Gastroesophageal sphincter (tissue), 4 donors: ENCODE measurements around the gene KCNC2. TPM values are rescaled to one million over a fixed set of nuclear protein-coding genes. Genes with fewer than 3 reads are reported as not detected.

Source experiments
- ATAC-seq: fragments of 150-250 bp; one replicate; pipeline ENCODE4 v1.9.1; 2016; ENCODE audit warnings: mild to moderate bottlenecking, moderate library complexity
- H3K27ac ChIP-seq, 4 donors: fragments of 200-600 bp; sonication (generic) in 3 of 4; 1 replicate in 3 of 4; 2 replicates in 1 of 4; pipeline ENCODE4 v1.5.1; 2016 to 2019
- H3K27me3 ChIP-seq: fragments of 200-600 bp; sonication (generic); one replicate; pipeline ENCODE4 v1.5.1; 2019
- H3K36me3 ChIP-seq, 2 donors: fragments of 200-600 bp; sonication (generic); one replicate each; pipeline ENCODE4 v1.5.1; 2019; ENCODE audit warnings: control low read depth in 1 of 2
- H3K4me1 ChIP-seq, 3 donors: fragments of 200-600 bp; sonication (generic); 1 replicate in 2 of 3; 2 replicates in 1 of 3; pipeline ENCODE4 v1.5.1; 2016 to 2019; ENCODE audit warnings: control low read depth in 2 of 3
- H3K4me3 ChIP-seq, 2 donors: fragments of 200-600 bp; sonication (generic); one replicate each; pipeline ENCODE4 v1.5.1; 2019; ENCODE audit warnings: mild to moderate bottlenecking in 1 of 2, moderate library complexity in 1 of 2
- H3K9me3 ChIP-seq, 3 donors: fragments of 200-600 bp; sonication (generic); one replicate each; pipeline ENCODE4 v1.5.1; 2017 to 2019; ENCODE audit warnings: control low read depth in 2 of 3
- CTCF ChIP-seq, 4 experiments: fragments of 200-600 bp in 2 of 4; fragments of 450-650 bp in 2 of 4; sonication (generic) in 1 of 4; IDR thresholded peaks; one replicate each; pipeline ENCODE4 v1.5.1; 2017 to 2019; ENCODE audit warnings: antibody characterized with exemption in 4 of 4, mild to moderate bottlenecking in 2 of 4, moderate library complexity in 2 of 4
- EP300 ChIP-seq: sonication (generic); formaldehyde crosslinking; IDR thresholded peaks from one replicate; pipeline ENCODE4 v1.6.1; 2017; ENCODE audit warnings: antibody characterized with exemption, mild to moderate bottlenecking
- POLR2A ChIP-seq, 2 donors: fragments of 450-650 bp; IDR thresholded peaks; one replicate each; pipeline ENCODE4 v1.6.1; 2017; ENCODE audit warnings: antibody characterized with exemption in 2 of 2, mild to moderate bottlenecking in 2 of 2, moderate library complexity in 1 of 2
- POLR2AphosphoS5 ChIP-seq: sonication (generic); formaldehyde crosslinking; IDR thresholded peaks from one replicate; pipeline ENCODE4 v1.6.1; 2017; ENCODE audit warnings: antibody characterized with exemption
- whole genome bisulfite sequencing, 2 donors: methylation state at CpG; one replicate each; pipeline ENCODE4 v1.1.5; 2018; ENCODE audit warnings: low coverage in 1 of 2; 5-methylcytosine and 5-hydroxymethylcytosine counted together
- total RNA-seq, 4 donors: library from RNA; depleted of rRNA; stranded (reverse); fragments of >200 nt; gene quantifications; one replicate each; pipeline ENCODE4 v1.1.0, GENCODE V29; 2016

KCNC2 gene
- total RNA-seq, 4 donors from 2014 or later = 0.12 TPM; not detected in 3

DNA sequence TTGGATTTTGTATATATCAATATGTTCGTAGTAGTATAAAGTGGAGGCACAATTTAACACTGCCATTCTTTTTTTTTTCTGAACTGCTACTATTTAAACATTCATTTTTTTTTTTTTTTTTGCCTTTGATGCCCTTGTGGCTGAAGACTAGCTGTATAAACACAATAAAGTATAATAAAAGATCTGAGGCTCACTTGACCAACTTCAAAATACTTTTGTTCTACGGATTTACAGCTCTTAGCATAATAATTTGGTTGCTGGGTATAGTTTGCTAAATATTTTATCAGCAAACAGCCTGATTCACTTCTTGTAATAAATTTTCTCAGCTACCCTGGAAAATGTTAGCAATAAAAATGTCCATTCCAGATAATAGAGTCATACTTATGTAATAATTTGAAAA lies 128.3 kb downstream of the KCNC2 start:
- ATAC-seq = no peak
- H3K27me3 ChIP-seq = no peaks in the 10 kb centered on the region
- WGBS, 2 donors = 30 to 38% methylated on average over 2 of the region's 2 CpGs
- H3K4me3 ChIP-seq = no peak overlapping the region
- H3K27ac ChIP-seq = no peak overlapping the region
- no peaks in the 10 kb centered on the region for H3K4me1 ChIP-seq
- no peaks in the 10 kb centered on the region for H3K9me3 ChIP-seq
- H3K36me3 ChIP-seq = no peaks in the 10 kb centered on the region
- TF ChIP-seq CTCF (IDR thresholded peaks at IDR 0.05) = no peak
- no peak for TF ChIP-seq EP300
- no peak for TF ChIP-seq POLR2AphosphoS5
- TF ChIP-seq POLR2A (IDR thresholded peaks at IDR 0.05) = no peak

- Histone ChIP-seq H3K36me3 (no peaks in the 10 kb centered on the region), H3K9me3 (no peaks in the 10 kb centered on the region), H3K4me3 (no peak overlapping the region), H3K27me3 (no peaks in the 10 kb centered on the region), H3K27ac (no peak overlapping the region), H3K4me1 (no peaks in the 10 kb centered on the region)
- 62% methylated on average over 4 of the region's 4 CpGs for WGBS, 2 donors
- no peak for ATAC-seq
- TF ChIP-seq POLR2AphosphoS5 = no peak
- no peak for TF ChIP-seq POLR2A (IDR thresholded peaks at IDR 0.05)
- no peak for TF ChIP-seq CTCF (IDR thresholded peaks at IDR 0.05)
- no peak for TF ChIP-seq EP300
These were observed 129.1 kb downstream of the KCNC2 start for GRCh38 chr12:75080582-75080981.

DNA sequence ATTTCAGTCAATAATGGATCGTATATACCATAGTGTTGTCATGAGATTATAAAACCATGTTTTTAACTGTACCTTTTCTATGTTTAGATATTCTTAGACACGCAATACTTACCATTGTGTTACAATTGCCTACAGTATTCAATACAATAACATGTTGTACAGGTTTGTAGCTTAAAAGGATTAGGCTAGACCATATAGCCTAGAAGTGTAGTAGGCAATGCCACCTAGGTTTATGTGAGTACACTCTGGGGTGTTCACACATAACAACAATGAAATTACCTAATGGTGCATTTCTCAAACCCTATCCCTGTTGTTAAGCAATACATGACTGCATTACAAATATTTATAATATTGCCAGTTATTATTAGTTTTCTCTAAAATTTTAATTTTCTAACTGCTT lies 144.2 kb downstream of the KCNC2 start:
- H3K9me3 ChIP-seq = no peaks in the 10 kb centered on the region
- no peak overlapping the region for H3K27ac ChIP-seq
- ATAC-seq = no peak
- H3K27me3 ChIP-seq = no peaks in the 10 kb centered on the region
- no peaks in the 10 kb centered on the region for H3K4me1 ChIP-seq
- 77 to 88% methylated on average over 1 to 2 of the region's 2 CpGs for WGBS, 2 donors
- no peak overlapping the region for H3K4me3 ChIP-seq
- no peaks in the 10 kb centered on the region for H3K36me3 ChIP-seq
- TF ChIP-seq POLR2AphosphoS5 = no peak
- TF ChIP-seq EP300 = no peak
- TF ChIP-seq CTCF (IDR thresholded peaks at IDR 0.05) = no peak
- no peak for TF ChIP-seq POLR2A (IDR thresholded peaks at IDR 0.05)

- TF ChIP-seq EP300 = no peak
- no peak for TF ChIP-seq CTCF (IDR thresholded peaks at IDR 0.05)
- TF ChIP-seq POLR2AphosphoS5 = no peak
- no peak for TF ChIP-seq POLR2A (IDR thresholded peaks at IDR 0.05)
- ATAC-seq = no peak
- Histone ChIP-seq H3K4me1 (no peaks in the 10 kb centered on the region), H3K27ac (no peak overlapping the region), H3K4me3 (no peak overlapping the region), H3K36me3 (no peaks in the 10 kb centered on the region), H3K9me3 (no peaks in the 10 kb centered on the region), H3K27me3 (no peaks in the 10 kb centered on the region)
- 4 to 27% methylated on average over 2 of the region's 2 CpGs for WGBS, 2 donors
These were observed 146.9 kb downstream of the KCNC2 start for GRCh38 chr12:75062691-75063090.

DNA sequence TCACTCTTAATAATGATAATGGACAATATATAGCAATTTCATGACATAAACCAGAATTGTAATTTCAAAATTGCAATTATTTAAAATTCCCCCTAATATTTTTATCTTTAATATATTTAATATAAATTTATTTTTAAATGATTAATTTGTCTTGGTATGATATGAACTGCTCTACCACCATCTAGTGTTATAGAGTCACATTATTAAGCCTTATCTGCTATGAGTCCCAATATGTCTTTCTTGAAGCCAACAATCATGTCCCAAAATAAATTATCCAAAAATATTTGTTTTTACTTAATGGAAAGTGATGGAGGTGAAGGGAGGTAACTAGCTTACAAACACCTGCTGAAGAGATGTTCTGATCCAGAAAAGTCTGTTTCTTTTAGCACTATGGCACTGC lies 151.4 kb downstream of the KCNC2 start:
- no peaks in the 10 kb centered on the region for H3K9me3 ChIP-seq
- no peaks in the 10 kb centered on the region for H3K27me3 ChIP-seq
- H3K36me3 ChIP-seq = no peaks in the 10 kb centered on the region
- H3K4me1 ChIP-seq = no peaks in the 10 kb centered on the region
- TF ChIP-seq POLR2A (IDR thresholded peaks at IDR 0.05) (no peak), POLR2AphosphoS5 (no peak), EP300 (no peak), CTCF (IDR thresholded peaks at IDR 0.05) (no peak)
- no peak overlapping the region for H3K4me3 ChIP-seq
- no peak overlapping the region for H3K27ac ChIP-seq
- ATAC-seq = no peak
